Spinal cord (tissue), 10 donors: ENCODE measurements around the gene BLCAP. TPM values are rescaled to one million over a fixed set of nuclear protein-coding genes. Genes with fewer than 3 reads are reported as not detected.

Source experiments
- DNase-seq, 6 donors: peaks; one replicate each; pipeline versions ENCODE4 v3.0.0 to v3.0.0-alpha.2; 2013 to 2015; ENCODE audit warnings: low spot score in 6 of 6, low read depth in 4 of 6
- H3K27ac ChIP-seq: one replicate; pipeline ENCODE4 v1.5.1; 2013; ENCODE audit warnings: low read depth, low read length, control low read depth
- H3K27me3 ChIP-seq: one replicate; pipeline ENCODE4 v1.6.1; 2013; ENCODE audit warnings: low read length; ENCODE audit not compliant: control insufficient read depth, insufficient read depth
- H3K36me3 ChIP-seq: one replicate; pipeline ENCODE4 v1.6.1; 2013; ENCODE audit warnings: low read length; ENCODE audit not compliant: control insufficient read depth, insufficient read depth
- H3K4me1 ChIP-seq: one replicate; pipeline ENCODE4 v1.6.1; 2013; ENCODE audit warnings: low read length; ENCODE audit not compliant: control insufficient read depth, insufficient read depth
- H3K4me3 ChIP-seq: one replicate; pipeline ENCODE4 v1.5.1; 2013; ENCODE audit warnings: low read depth, low read length, control low read depth
- H3K9me3 ChIP-seq: one replicate; pipeline ENCODE4 v1.6.1; 2013; ENCODE audit warnings: low read length; ENCODE audit not compliant: control insufficient read depth, insufficient read depth
- WGBS: methylation state at CpG from one replicate; pipeline ENCODE4 v1.1.5; 2013; ENCODE audit warnings: missing lambda C conversion rate; ENCODE audit not compliant: insufficient coverage; 5-methylcytosine and 5-hydroxymethylcytosine counted together
- polyA plus RNA-seq, 2 donors: library from polyadenylated mRNA; unstranded; fragments of 120-200 nt; gene quantifications; one replicate each; pipeline ENCODE4 v1.2.1, GENCODE V29; 2013; ENCODE audit not compliant: insufficient read length in 2 of 2
- total RNA-seq, 2 donors: library from RNA; depleted of rRNA in 1 of 2; stranded (reverse); fragments of 120-200 nt in 1 of 2; fragments of >200 nt in 1 of 2; gene quantifications; one replicate each; pipeline versions ENCODE4 v1.2.3 to v1.2.4, GENCODE V29; 2013 to 2014
- donor health status: healthy.

Gene BLCAP
- total and polyA plus RNA-seq, 4 donors: 87.1 to 274 (median 196) TPM

DNA sequence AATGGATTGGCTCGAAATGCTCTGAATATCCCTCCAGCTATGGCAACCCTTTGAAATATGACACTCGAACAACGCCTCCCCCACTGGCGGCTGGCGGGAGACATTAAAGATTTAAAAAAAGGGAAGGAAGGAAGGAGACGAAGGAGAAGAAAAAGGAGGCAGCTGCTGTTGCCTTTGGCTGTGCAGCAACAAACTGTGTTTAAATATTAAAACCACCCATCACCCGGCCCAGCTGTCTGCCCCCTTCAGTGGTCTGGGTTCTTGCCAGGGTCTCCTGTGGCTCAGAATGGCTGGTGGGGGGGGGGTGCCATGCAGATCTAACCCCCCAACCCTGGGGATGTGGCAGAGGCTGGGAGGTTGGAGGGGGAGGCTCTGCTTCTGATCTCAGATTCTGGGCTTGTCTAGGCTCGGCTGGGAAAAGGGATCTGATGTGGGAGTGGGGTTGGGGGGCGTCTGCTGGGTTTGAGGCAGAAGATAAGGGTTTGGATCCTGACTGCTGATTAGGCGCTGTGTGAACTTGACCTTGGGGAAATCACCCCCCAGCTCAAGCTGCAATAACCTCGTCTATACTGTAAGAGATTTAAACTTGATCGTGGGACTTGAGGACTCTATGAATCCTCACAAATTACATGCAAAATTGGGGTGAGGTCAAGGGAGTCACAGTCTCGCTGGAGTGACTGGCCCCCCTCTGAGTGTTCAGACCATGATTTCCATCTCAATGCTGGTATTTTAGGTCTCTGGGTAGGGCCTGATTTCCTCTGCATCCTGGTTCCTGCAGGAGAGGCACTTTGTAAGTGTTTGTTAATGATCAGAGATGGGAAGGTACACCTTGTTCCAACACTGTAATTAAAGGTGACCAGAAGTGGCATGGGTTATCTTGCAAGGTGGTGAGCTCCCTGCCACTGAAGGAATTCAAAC is 40.3 kb upstream of the BLCAP start:
- Histone ChIP-seq H3K4me3 (no peak overlapping the region), H3K36me3 (no peaks in the 10 kb centered on the region), H3K9me3 (no peaks in the 10 kb centered on the region), H3K27ac (no peak overlapping the region), H3K27me3 (peaks cover 2% of the 10 kb centered on the region), H3K4me1 (peaks cover 40% of the 10 kb centered on the region)
- no CpG with 5 or more reads among the region's 13 CpGs for WGBS
- peak in 2 of 6 donors; percentile 75 to 91 for DNase-seq

DNA sequence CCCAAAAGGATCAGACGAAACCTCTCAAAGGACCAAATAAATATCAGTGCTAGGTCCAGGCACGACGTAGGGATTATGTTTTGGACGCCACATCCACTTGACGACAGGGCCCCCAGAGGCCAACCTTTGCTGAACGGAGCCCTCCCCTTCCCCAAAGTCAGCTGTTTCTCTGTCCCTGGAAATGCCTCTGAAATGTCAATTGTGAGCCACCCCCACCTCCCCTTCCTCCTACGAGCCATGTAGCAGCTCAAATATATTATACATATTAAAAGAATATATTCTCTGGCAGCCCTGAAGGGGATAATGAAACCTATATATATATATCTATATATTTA is 39.6 kb upstream of the BLCAP start:
- Histone ChIP-seq H3K27ac (no peak overlapping the region), H3K4me3 (no peak overlapping the region), H3K27me3 (peaks cover 2% of the 10 kb centered on the region), H3K9me3 (no peaks in the 10 kb centered on the region), H3K36me3 (no peaks in the 10 kb centered on the region), H3K4me1 (peaks cover 40% of the 10 kb centered on the region)
- DNase-seq: no peak
- WGBS: 21% methylated on average over 3 of the region's 7 CpGs

DNA sequence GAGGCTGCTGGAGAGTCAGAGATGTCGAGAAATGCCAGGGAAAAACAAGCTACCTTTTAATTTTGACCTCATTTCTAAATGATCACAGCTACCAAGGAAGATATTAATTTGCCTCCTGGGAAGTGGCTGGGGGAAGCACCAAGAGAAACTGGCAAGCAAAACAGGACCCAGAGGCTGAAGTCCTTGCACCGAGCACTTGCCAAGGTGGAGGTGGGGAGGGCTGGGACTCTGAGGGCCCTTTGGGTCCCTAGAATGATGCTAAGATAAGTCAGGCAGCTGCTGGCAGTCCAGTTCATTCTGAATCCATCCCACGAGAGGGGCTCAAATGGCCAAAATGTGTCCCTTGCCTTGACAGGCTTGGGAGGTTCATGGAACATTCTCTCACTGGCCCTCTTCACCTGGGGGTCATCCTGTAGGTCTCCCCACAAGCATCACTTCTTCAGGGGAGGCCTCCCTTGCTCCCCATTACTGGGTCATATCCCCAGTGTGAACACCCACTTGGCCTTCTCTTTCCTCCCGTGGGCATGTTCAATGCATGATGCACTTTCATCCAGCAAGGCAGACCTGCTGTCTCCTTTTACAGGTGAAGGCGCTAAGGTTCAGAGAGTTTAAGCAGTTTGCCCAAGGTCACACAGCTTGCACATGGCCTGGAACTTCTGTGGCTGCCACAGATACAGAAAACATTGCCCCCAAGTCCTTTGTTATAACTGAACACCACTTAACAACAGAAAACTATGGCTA is 39.1 kb upstream of the BLCAP start:
- no peaks in the 10 kb centered on the region for H3K9me3 ChIP-seq
- peaks cover 2% of the 10 kb centered on the region for H3K27me3 ChIP-seq
- no peak overlapping the region for H3K27ac ChIP-seq
- H3K36me3 ChIP-seq: no peaks in the 10 kb centered on the region
- peak in 1 of 6 donors; percentile 24 for DNase-seq
- WGBS: 71% methylated on average over 4 of the region's 5 CpGs
- no peak overlapping the region for H3K4me3 ChIP-seq
- peaks cover 40% of the 10 kb centered on the region for H3K4me1 ChIP-seq

DNA sequence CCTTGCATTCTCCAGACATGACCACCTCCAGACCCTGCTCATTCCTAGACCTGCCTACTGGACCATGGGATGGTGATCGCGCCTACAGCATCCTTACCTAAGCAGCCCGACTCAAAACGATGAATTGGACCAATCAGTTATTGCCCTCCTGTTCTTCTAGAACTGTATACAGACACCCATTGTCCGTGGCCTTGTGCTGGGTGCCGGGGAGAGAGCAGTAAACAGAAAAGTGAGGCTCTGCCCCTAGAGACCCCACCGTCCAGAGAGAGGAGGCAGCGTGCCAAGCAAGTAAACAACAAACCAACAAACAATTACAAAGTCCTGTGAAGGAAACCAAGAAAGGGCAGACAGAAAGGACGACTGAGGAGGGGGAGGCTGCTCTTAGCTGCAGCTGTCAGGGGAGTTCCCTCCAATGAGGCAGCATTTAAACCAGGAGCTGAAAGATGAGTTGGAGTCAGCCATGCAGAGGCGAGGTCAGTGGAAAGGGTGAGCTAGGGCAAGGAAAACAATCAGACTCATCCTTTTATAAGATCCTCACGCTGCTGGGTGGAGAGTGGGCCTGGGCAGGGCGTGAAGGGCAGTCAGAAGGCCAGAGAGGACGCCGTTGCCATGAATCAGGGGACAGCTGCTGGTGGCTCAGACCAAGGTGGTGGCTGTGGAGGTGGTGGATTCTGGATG is 37.6 kb upstream of the BLCAP start:
- Histone ChIP-seq H3K4me3 (no peak overlapping the region), H3K9me3 (no peaks in the 10 kb centered on the region), H3K27ac (no peak overlapping the region), H3K36me3 (no peaks in the 10 kb centered on the region), H3K4me1 (peaks cover 40% of the 10 kb centered on the region), H3K27me3 (peaks cover 2% of the 10 kb centered on the region)
- DNase-seq: peak in 2 of 6 donors; percentile 22 to 76
- 49% methylated on average over 8 of the region's 14 CpGs for WGBS

DNA sequence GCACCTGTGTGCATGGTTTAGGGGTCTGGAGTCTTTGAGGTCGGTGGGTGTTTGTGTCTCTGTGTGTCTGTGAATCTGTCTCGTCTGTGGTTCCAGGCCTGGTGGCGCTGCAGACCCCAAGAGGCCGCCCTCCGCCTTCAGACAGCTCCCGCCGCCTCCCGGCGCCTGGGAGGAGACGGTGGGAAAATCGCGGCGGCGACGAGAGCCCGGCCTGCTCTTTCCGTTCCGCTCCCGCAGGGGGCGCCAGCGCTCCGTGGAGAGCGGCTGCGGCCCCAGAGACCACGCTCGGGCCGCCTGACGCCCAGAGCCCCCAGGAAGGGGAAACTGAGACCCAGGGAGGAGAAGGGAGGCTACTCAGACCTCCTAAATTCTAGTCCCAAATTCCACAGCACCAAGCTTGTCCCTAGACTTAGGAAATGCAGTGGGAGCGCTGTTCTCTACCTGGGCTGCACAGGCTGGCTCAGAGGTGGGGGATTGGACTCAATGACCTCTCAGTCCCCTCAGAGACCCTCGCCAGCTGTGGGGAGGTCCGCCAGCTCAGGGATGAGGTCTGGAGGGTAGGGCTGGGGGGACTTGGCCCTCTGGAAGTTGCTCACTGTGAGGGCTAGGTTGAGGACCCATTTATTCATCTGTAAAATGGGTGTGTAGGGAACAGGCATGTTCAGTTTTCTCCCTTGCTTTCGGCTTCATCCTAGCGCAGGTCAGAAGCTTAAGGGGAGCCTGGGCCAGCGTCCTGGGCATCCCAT is 36.9 kb upstream of the BLCAP start:
- WGBS: 10% methylated on average over 27 of the region's 34 CpGs
- no peak overlapping the region for H3K27ac ChIP-seq
- peak in 5 of 6 donors; percentile 39 to 88 (median 55) for DNase-seq
- no peaks in the 10 kb centered on the region for H3K9me3 ChIP-seq
- H3K4me1 ChIP-seq: peaks cover 40% of the 10 kb centered on the region
- H3K27me3 ChIP-seq: peaks cover 2% of the 10 kb centered on the region
- H3K4me3 ChIP-seq: no peak overlapping the region
- no peaks in the 10 kb centered on the region for H3K36me3 ChIP-seq

DNA sequence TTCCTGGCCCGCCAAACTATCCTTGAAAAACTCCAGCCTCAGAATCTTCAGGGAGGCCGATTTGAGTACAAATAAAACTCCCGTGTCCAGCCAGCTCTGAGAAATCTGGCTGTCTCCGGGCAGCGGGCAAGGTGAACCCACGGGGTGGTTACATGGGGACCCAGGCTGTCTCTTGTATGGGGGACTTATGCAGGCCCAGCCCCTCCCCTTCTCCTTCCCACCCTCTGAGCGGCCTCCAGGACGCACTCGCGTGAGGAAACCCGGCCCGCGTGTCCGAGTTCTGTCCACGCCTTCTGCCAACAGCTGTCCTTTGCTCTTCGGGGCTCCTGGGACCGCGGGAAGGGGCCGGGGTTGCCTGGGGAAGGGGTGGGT is 36.3 kb upstream of the BLCAP start:
- 38% methylated on average over 12 of the region's 19 CpGs for WGBS
- DNase-seq: no peak
- H3K36me3 ChIP-seq: no peaks in the 10 kb centered on the region
- H3K4me3 ChIP-seq: no peak overlapping the region
- H3K4me1 ChIP-seq: peaks cover 40% of the 10 kb centered on the region
- H3K27ac ChIP-seq: no peak overlapping the region
- peaks cover 2% of the 10 kb centered on the region for H3K27me3 ChIP-seq
- H3K9me3 ChIP-seq: no peaks in the 10 kb centered on the region

DNA sequence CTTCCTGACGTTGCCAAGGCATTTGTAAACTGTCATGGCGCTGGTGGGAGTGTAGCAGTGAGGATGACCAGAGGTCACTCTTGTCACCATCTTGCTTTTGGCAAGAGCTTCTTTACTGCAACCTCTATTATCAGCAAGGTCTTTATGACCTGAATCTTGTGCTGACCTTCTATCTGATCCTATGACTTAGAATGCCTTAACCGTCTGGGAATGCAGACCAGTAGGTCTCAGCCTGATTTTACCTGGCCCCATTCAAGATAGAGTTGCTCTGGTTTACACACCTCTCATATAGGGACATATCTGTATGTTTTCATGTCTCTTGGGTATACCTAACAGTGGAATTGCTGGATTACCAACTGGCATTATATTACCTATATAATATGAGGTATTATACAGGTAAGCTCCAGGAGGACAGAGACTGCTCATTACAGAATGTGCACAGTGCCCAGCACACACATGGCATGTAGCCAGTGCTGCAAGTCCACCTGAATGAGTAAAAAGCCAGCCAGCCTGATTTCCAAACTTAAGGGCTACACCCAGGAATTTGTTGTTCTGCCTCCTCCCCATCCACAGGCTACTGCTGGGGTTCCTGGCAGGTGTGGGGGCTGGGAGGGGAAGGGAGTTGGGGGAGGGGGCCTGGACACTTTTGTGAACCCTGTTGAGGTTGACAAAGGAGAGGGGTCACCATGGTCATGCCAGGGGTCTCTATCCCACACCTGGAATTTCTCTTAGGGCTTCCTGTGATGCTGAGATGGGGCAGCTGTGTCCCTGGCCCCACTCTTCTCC is 35.2 kb upstream of the BLCAP start:
- Histone ChIP-seq H3K9me3 (no peaks in the 10 kb centered on the region), H3K27ac (no peak overlapping the region), H3K36me3 (no peaks in the 10 kb centered on the region), H3K4me3 (no peak overlapping the region), H3K4me1 (peaks cover 36% of the 10 kb centered on the region), H3K27me3 (peaks cover 2% of the 10 kb centered on the region)
- no peak for DNase-seq
- no CpG with 5 or more reads among the region's 3 CpGs for WGBS

DNA sequence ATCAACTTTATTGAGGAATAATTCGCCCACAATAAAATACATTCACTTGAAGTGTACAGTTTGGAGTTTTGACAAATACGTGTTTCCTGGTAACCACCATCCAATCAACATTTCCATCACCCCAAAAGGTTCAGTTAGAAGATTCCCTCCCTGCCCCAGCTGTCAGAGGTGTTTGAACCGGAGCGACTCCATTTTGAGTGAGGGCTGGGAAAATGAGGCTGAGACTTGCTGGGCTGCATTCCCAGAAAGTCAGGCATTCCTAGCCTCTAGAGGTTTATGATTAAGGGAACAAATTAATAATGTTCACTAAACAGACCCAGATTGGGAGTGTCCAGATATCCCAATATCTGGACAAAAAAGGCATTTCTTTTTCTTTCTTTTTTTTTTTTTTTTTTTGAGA is 33.0 kb upstream of the BLCAP start:
- H3K36me3 ChIP-seq: no peaks in the 10 kb centered on the region
- no peak overlapping the region for H3K4me3 ChIP-seq
- no CpG with 5 or more reads among the region's 4 CpGs for WGBS
- DNase-seq: no peak
- no peak overlapping the region for H3K27ac ChIP-seq
- H3K27me3 ChIP-seq: peaks cover 2% of the 10 kb centered on the region
- no peaks in the 10 kb centered on the region for H3K9me3 ChIP-seq
- H3K4me1 ChIP-seq: peaks cover 20% of the 10 kb centered on the region
